Nephron progenitor cell (in vitro differentiated cells): ENCODE data around the gene NTRK3.

Source experiments
- DNase-seq: peaks from one replicate; pipeline ENCODE4 v3.0.0; 2021
- H3K27ac Mint-ChIP-seq: 2 replicates; pipeline ENCODE4 v1.8.0; 2021; ENCODE audit warnings: mild to moderate bottlenecking, moderate library complexity, mixed read lengths
- H3K27me3 Mint-ChIP-seq: 2 replicates; pipeline ENCODE4 v1.8.0; 2021; ENCODE audit warnings: mild to moderate bottlenecking, low read depth, mixed read lengths; ENCODE audit not compliant: poor library complexity
- H3K36me3 Mint-ChIP-seq: 2 replicates; pipeline ENCODE4 v1.8.0; 2021; ENCODE audit warnings: low read depth, mixed read lengths
- H3K4me1 Mint-ChIP-seq: 2 replicates; pipeline ENCODE4 v1.8.0; 2021; ENCODE audit warnings: mixed read lengths
- H3K4me3 Mint-ChIP-seq: 2 replicates; pipeline ENCODE4 v1.8.0; 2021; ENCODE audit warnings: mild to moderate bottlenecking, moderate library complexity, mixed read lengths
- H3K9me3 Mint-ChIP-seq: 2 replicates; pipeline ENCODE4 v1.8.0; 2021; ENCODE audit warnings: mild to moderate bottlenecking, moderate library complexity, mixed read lengths
- CTCF ChIP-seq: fragments of 200-600 bp; sonication (generic); IDR thresholded peaks from 2 replicates; pipeline ENCODE4 v1.5.0; 2021; ENCODE audit warnings: antibody characterized with exemption

Gene NTRK3

GRCh38 chr15:88014454-88015160, 241.9 kb downstream of the NTRK3 start:
- no peak overlapping the region for H3K27ac Mint-ChIP-seq
- peaks cover 17% of the 10 kb centered on the region for H3K27me3 Mint-ChIP-seq
- no peak overlapping the region for H3K4me3 Mint-ChIP-seq
- H3K9me3 Mint-ChIP-seq, result no peaks in the 10 kb centered on the region
- H3K36me3 Mint-ChIP-seq, result no peaks in the 10 kb centered on the region
- no peak for TF ChIP-seq CTCF
- peaks cover 6% of the 10 kb centered on the region for H3K4me1 Mint-ChIP-seq
- DNase-seq, result no peak

GRCh38 chr15:88013111-88013510, 243.4 kb downstream of the NTRK3 start:
- no peak overlapping the region for H3K4me3 Mint-ChIP-seq
- no peaks in the 10 kb centered on the region for H3K9me3 Mint-ChIP-seq
- H3K4me1 Mint-ChIP-seq, result peaks cover 6% of the 10 kb centered on the region
- H3K27ac Mint-ChIP-seq, result no peak overlapping the region
- H3K27me3 Mint-ChIP-seq, result peaks cover 18% of the 10 kb centered on the region
- no peak for DNase-seq
- TF ChIP-seq CTCF, result no peak
- H3K36me3 Mint-ChIP-seq, result no peaks in the 10 kb centered on the region

GRCh38 chr15:88012688-88013087, 243.9 kb downstream of the NTRK3 start:
- no peak for DNase-seq
- no peak for TF ChIP-seq CTCF
- Mint-ChIP-seq H3K4me1 (peaks cover 6% of the 10 kb centered on the region), H3K36me3 (no peaks in the 10 kb centered on the region), H3K27me3 (peaks cover 17% of the 10 kb centered on the region), H3K4me3 (no peak overlapping the region), H3K9me3 (no peaks in the 10 kb centered on the region), H3K27ac (no peak overlapping the region)

GRCh38 chr15:88012233-88012632, 244.3 kb downstream of the NTRK3 start:
- TF ChIP-seq CTCF, result no peak
- no peak for DNase-seq
- H3K36me3 Mint-ChIP-seq, result no peaks in the 10 kb centered on the region
- peaks cover 6% of the 10 kb centered on the region for H3K4me1 Mint-ChIP-seq
- H3K4me3 Mint-ChIP-seq, result no peak overlapping the region
- H3K27me3 Mint-ChIP-seq, result peaks cover 17% of the 10 kb centered on the region
- H3K9me3 Mint-ChIP-seq, result no peaks in the 10 kb centered on the region
- no peak overlapping the region for H3K27ac Mint-ChIP-seq

- DNase-seq, result no peak
- no peak for TF ChIP-seq CTCF
- Mint-ChIP-seq H3K36me3 (no peaks in the 10 kb centered on the region), H3K27me3 (peaks cover 17% of the 10 kb centered on the region), H3K4me1 (peaks cover 6% of the 10 kb centered on the region), H3K27ac (no peak overlapping the region), H3K4me3 (no peak overlapping the region), H3K9me3 (no peaks in the 10 kb centered on the region)
These were observed 245.0 kb downstream of the NTRK3 start for GRCh38 chr15:88011533-88011932.

- Mint-ChIP-seq H3K27ac (no peak overlapping the region), H3K27me3 (peaks cover 13% of the 10 kb centered on the region), H3K9me3 (peaks cover 6% of the 10 kb centered on the region), H3K4me1 (no peaks in the 10 kb centered on the region), H3K36me3 (no peaks in the 10 kb centered on the region), H3K4me3 (no peak overlapping the region)
- no peak for TF ChIP-seq CTCF
- no peak for DNase-seq
These were observed 250.4 kb downstream of the NTRK3 start for GRCh38 chr15:88006146-88006545.
